GM15510 (cell line): ENCODE results near the gene ZNF543.

Source experiments
- POLR2A ChIP-seq: IDR thresholded peaks from 3 replicates; pipeline ENCODE4 v1.6.1; 2011; ENCODE audit warnings: borderline replicate concordance; ENCODE audit not compliant: insufficient read length; ENCODE audit errors: extremely low read depth

ZNF543 gene

GRCh38 chr19:57305056-57305455, 15.2 kb upstream of the ZNF543 start:
- TF ChIP-seq POLR2A = no peak

GRCh38 chr19:57308514-57308913, 11.8 kb upstream of the ZNF543 start:
- TF ChIP-seq POLR2A = no peak

- no peak for TF ChIP-seq POLR2A
These were observed 9.5 kb upstream of the ZNF543 start for GRCh38 chr19:57310792-57311191.

- no peak for TF ChIP-seq POLR2A
These were observed 6.1 kb upstream of the ZNF543 start for GRCh38 chr19:57314146-57314545.

GRCh38 chr19:57317503-57317902, 2.8 kb upstream of the ZNF543 start:
- no peak for TF ChIP-seq POLR2A

- no peak for TF ChIP-seq POLR2A
These were observed 448 bp upstream of the ZNF543 start for GRCh38 chr19:57319869-57320179.

GRCh38 chr19:57321116-57321515, 844 bp downstream of the ZNF543 start:
- TF ChIP-seq POLR2A = no peak

- TF ChIP-seq POLR2A = no peak
These were observed 1.5 kb downstream of the ZNF543 start for GRCh38 chr19:57321751-57322150.

- no peak for TF ChIP-seq POLR2A
These were observed 4.7 kb downstream of the ZNF543 start for GRCh38 chr19:57324992-57325391.

GRCh38 chr19:57327993-57328392, 7.7 kb downstream of the ZNF543 start:
- no peak for TF ChIP-seq POLR2A

GRCh38 chr19:57334191-57334590, 13.9 kb downstream of the ZNF543 start:
- TF ChIP-seq POLR2A = no peak

GRCh38 chr19:57338877-57339276, 18.6 kb downstream of the ZNF543 start:
- TF ChIP-seq POLR2A = no peak

GRCh38 chr19:57342582-57342981, 22.3 kb downstream of the ZNF543 start:
- TF ChIP-seq POLR2A = no peak

- no peak for TF ChIP-seq POLR2A
These were observed 27.9 kb downstream of the ZNF543 start for GRCh38 chr19:57348136-57348535.

GRCh38 chr19:57350877-57351805, 30.9 kb downstream of the ZNF543 start, which contains the start of gene ZNF304:
ZNF304 (plus strand) TSS chr19:57351271; CDS start chr19:57351665, 394 bp downstream.
- peak; percentile 52 for TF ChIP-seq POLR2A

- no peak for TF ChIP-seq POLR2A
These were observed 31.6 kb downstream of the ZNF543 start for GRCh38 chr19:57351867-57352266.
